Activated naive CD8-positive, alpha-beta T cell treated with anti-CD3 and anti-CD28 coated beads, Interleukin-2, amount 50 U/mL, for 24 hours (primary cell): Measurements from ENCODE around the gene CCDC80.

ENCODE experiments used
- ATAC-seq: fragments of 150-1000 bp; cut with Tn5 transposase; one replicate; pipeline ENCODE4 v1.10.0; 2021
- DNase-seq: peaks from one replicate; pipeline ENCODE4 v3.0.0; 2021
- H3K27ac Mint-ChIP-seq: one replicate; pipeline ENCODE4 v1.8.0; 2021; ENCODE audit warnings: mild to moderate bottlenecking, mixed read lengths
- H3K27me3 Mint-ChIP-seq: one replicate; pipeline ENCODE4 v1.8.0; 2021; ENCODE audit warnings: mixed read lengths
- H3K36me3 Mint-ChIP-seq: one replicate; pipeline ENCODE4 v1.8.0; 2021; ENCODE audit warnings: low read depth, mixed read lengths
- H3K4me1 Mint-ChIP-seq: one replicate; pipeline ENCODE4 v1.8.0; 2021; ENCODE audit warnings: mixed read lengths
- H3K4me3 Mint-ChIP-seq: one replicate; pipeline ENCODE4 v1.8.0; 2021; ENCODE audit warnings: mild to moderate bottlenecking, moderate library complexity, mixed read lengths
- H3K9me3 Mint-ChIP-seq: one replicate; pipeline ENCODE4 v1.8.0; 2021; ENCODE audit warnings: mixed read lengths

Gene CCDC80

DNA sequence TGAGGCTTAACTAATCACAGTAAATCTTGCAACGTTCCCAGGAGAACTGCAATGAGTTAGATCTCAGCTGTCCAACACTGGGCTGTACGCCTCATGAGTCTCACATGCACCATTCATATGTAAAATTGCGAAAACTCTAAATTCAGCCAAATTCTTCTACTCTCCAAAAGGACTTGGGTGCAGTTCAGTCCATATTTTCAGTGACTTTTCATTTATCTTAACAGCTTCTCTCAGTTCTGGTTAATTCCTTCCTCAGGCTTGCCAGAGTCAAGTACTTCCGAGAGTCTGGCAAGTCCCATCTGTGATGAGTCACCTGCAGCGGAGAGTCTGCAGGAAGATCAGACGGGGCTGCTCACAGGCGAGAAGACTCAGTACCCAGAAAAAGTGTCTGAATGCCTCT is 11.5 kb downstream of the CCDC80 start:
- no peak for DNase-seq
- Mint-ChIP-seq H3K4me3 (no peak overlapping the region), H3K27me3 (no peaks in the 10 kb centered on the region), H3K4me1 (no peaks in the 10 kb centered on the region), H3K27ac (no peak overlapping the region), H3K9me3 (no peaks in the 10 kb centered on the region), H3K36me3 (no peaks in the 10 kb centered on the region)
- peak; percentile 59 for ATAC-seq

DNA sequence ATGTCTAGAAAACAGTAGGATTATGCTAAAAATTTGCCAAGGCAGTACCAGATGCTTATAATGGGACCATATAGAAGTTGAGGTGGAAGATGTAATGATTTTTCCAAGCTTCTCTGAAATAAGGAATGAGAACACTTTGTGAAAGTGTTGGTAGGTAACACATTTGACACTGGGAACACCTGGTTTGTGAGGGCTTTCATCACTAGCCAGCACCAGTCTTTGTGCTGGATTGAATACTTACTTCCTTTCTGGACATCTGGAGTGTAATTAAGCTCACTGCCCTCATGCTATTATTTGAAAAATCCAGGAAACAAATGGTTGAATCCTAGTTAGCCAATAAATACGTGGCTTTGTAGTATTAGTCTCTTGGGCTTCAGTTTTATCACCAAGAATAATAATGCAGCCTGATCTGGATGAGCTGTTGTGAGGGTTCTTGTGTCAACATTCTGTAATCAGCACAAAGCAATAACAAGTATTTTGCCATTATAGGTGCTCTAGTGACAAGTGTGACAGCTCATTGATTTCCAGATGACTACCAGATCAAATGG is 12.9 kb downstream of the CCDC80 start:
- Mint-ChIP-seq H3K4me3 (no peak overlapping the region), H3K27me3 (peaks cover 4% of the 10 kb centered on the region), H3K4me1 (no peaks in the 10 kb centered on the region), H3K27ac (no peak overlapping the region), H3K36me3 (no peaks in the 10 kb centered on the region), H3K9me3 (no peaks in the 10 kb centered on the region)
- no peak for ATAC-seq
- no peak for DNase-seq

DNA sequence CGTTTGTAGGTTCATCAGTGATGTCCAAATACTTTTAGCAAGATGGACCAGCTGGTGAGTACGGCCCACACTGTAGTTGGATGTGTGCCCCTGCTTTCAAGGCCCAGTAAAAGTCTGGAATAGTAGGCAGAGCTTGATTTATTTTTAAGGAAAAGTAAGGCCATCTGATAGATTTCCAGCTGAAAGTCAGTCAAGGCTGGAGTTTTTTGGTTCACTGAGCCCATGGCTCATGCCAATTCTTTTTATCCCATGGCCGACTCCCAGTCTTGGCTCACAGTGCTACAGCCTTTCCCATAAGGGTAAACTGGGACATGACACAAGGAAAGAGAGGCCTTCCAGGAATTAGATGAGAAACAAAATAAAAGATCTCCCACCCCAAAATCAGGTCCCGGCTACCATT is 13.5 kb downstream of the CCDC80 start:
- H3K27me3 Mint-ChIP-seq = peaks cover 6% of the 10 kb centered on the region
- ATAC-seq = no peak
- no peaks in the 10 kb centered on the region for H3K9me3 Mint-ChIP-seq
- no peak for DNase-seq
- H3K4me1 Mint-ChIP-seq = no peaks in the 10 kb centered on the region
- H3K36me3 Mint-ChIP-seq = no peaks in the 10 kb centered on the region
- no peak overlapping the region for H3K4me3 Mint-ChIP-seq
- H3K27ac Mint-ChIP-seq = no peak overlapping the region

DNA sequence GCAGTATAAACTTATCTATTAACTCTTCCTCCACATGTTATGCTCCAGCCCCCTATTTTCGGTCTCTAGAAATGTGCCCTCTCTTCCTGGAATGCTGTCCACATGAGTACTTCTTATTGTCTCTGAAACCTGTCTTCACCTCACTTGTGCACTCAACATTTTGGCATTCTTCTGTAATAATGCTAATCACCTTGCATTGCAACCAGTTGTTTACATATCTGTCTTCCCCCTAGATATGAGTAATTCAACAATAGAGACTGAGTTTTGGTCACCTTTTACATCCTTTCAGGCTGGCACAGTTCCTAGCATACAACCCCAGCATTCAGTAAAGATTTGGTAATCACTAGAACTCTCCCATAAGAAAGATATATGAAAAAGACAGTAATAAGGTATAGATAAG is 17.2 kb downstream of the CCDC80 start:
- peaks cover 8% of the 10 kb centered on the region for H3K27me3 Mint-ChIP-seq
- ATAC-seq (no peak), DNase-seq (no peak)
- H3K36me3 Mint-ChIP-seq = no peaks in the 10 kb centered on the region
- H3K4me3 Mint-ChIP-seq = no peak overlapping the region
- no peaks in the 10 kb centered on the region for H3K9me3 Mint-ChIP-seq
- H3K4me1 Mint-ChIP-seq = no peaks in the 10 kb centered on the region
- H3K27ac Mint-ChIP-seq = no peak overlapping the region

DNA sequence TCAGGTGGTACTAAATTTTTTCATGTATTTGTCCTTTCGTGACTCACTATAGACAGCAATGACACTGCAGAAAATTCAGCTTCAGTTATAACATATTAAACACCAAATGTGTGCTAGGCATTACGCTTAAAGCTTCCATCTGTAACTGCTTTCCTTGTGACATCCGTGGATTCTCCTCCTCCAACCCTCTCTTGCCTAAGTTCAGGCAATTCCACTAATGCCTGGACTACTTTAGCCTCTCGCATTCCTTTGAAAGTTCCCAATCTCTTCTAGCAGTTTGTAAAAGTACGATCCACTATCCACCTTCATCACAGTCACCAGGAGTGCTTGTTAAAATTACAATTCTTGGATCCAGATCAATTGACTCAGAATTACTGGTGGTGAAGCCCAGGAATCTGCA is 17.7 kb downstream of the CCDC80 start:
- Mint-ChIP-seq H3K27me3 (peaks cover 8% of the 10 kb centered on the region), H3K27ac (no peak overlapping the region), H3K9me3 (no peaks in the 10 kb centered on the region), H3K4me1 (no peaks in the 10 kb centered on the region), H3K36me3 (no peaks in the 10 kb centered on the region), H3K4me3 (no peak overlapping the region)
- no peak for ATAC-seq
- no peak for DNase-seq

DNA sequence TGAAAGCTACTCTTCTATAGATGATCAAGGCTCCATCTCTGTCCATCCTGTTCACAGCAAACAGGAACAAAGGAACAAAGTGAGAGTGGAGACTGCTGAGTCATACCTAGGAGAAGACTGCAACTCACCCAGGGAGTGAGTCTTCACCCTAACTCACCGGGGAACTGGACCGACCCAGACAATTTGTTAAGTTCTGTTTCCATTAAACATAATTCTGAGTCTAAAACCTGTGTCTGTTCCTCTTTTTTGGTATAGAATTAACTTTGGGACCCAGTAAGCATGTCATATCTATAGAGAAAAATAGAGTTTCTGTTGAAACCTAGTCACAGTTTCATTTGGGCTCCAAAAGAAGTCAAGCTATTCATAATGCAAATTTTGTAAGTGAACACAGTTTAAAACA is 21.6 kb downstream of the CCDC80 start:
- Mint-ChIP-seq H3K27me3 (peaks cover 8% of the 10 kb centered on the region), H3K27ac (no peak overlapping the region), H3K4me1 (no peaks in the 10 kb centered on the region), H3K36me3 (no peaks in the 10 kb centered on the region), H3K9me3 (no peaks in the 10 kb centered on the region), H3K4me3 (no peak overlapping the region)
- ATAC-seq (no peak), DNase-seq (no peak)

DNA sequence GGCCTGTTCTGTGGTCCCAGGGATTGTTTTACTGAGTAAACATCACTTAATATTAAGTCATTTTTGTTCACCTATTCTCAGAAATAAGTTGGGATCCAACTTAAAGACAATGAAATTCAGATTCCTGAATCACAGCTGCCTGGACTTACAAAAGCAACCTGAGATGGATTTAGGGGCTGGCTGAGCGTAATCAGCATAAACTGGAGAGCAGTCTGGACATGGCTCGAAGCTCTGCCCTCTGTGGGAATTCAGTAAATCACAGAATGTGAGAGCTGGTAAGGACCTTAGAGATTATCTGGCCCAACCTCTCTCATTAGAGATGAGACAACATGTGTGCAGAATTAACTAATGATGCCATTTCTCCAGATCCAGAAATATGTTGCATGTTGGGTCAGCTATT is 23.7 kb downstream of the CCDC80 start:
- Mint-ChIP-seq H3K36me3 (no peaks in the 10 kb centered on the region), H3K4me1 (no peaks in the 10 kb centered on the region), H3K9me3 (no peaks in the 10 kb centered on the region), H3K27ac (no peak overlapping the region), H3K4me3 (no peak overlapping the region), H3K27me3 (peaks cover 2% of the 10 kb centered on the region)
- DNase-seq (no peak), ATAC-seq (no peak)

DNA sequence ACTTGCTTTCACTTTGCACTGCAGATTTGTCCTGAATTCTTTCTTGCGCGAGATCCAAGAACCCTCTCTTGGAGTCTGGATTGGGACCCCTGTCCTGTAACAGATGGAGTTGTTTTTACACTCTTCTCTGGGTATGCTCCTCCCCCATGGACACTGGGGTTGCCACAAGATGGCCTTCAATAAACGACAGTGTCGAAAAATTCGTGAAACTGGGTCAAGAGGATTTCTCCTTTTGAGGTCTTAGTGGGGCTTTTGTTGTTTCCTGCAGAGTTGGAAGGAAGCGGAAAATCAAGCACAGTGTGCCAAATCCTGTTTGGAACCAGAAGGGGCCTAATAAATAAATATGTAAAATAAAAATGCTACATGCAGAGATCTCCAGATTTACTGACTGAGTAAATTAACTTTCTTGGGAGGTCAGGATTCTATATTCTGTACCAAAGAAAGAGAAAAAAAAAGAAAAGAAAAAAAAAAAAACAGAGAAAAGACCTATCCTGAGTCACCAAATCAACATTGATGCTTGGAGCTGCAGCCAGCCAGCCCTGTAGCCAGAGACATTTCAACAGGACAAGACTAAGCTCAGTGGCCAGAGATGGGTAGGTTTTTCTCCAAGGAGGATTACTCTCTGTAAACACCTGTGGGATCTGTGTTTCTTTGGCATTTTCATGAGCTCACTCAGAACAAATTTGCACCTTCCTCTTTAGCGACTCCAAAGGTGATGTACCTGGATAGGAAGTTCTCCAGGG is 24.8 kb downstream of the CCDC80 start:
- H3K4me1 Mint-ChIP-seq = no peaks in the 10 kb centered on the region
- H3K9me3 Mint-ChIP-seq = no peaks in the 10 kb centered on the region
- no peaks in the 10 kb centered on the region for H3K36me3 Mint-ChIP-seq
- DNase-seq (no peak), ATAC-seq (no peak)
- H3K27ac Mint-ChIP-seq = no peak overlapping the region
- no peak overlapping the region for H3K4me3 Mint-ChIP-seq
- H3K27me3 Mint-ChIP-seq = peaks cover 2% of the 10 kb centered on the region

DNA sequence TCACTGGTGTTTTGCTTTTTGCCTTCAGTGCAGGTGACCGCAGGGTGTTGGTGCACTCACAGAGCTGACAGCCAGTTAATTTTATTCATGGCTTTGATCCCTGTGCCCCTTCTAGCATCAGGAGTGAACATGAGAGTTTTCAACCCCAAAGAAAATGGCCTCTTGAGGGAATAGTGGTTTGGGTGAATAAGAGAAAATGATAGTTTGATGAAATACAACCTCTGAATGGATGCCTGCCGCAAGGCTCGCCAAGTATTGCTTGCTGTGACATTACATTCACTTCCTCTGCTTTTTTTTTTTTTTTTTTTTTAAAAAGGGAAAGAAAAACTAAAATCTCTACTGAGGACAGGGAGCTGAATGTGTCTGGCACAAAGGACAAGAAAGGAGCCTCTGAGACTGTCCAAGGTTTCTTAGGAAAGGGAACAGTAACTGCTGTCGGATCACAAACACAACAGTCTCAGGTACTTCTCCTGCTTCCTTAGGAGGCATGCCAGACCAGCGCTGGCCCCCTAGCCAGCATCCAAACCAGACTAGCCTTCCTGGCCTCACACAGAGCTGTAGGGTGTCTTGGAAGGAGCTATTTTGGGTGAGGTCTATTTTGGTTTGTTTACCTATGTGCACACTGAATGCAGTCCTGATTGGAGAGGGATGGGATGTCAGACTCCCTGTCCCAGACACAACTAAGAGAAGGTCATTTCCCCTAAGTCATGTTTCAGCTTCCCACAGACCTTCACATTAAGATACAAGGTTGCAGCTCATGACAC is 29.0 kb downstream of the CCDC80 start:
- Mint-ChIP-seq H3K36me3 (no peaks in the 10 kb centered on the region), H3K27ac (no peak overlapping the region), H3K4me3 (no peak overlapping the region), H3K9me3 (no peaks in the 10 kb centered on the region), H3K4me1 (no peaks in the 10 kb centered on the region), H3K27me3 (no peaks in the 10 kb centered on the region)
- DNase-seq = no peak
- ATAC-seq = no peak

DNA sequence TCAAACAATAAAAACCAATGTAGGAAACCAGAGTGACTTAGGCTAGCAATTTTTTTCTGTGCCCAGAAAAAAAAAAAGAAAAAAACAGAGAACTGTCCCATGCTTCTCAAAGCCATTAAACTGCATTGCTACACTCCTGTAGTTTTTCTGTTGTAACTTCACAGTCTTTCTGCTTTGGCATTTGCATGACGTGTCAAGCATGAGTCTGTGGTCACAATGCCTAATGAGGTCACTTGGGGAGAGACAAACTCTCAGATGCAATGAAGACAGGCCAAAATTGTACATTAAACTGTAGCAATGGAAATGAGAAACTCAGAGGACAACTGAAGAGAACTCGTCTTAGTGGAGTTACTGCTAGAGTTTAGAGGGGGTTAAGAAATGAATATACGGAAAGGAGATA is 30.8 kb downstream of the CCDC80 start:
- H3K27ac Mint-ChIP-seq = no peak overlapping the region
- H3K4me1 Mint-ChIP-seq = peaks cover 1% of the 10 kb centered on the region
- H3K4me3 Mint-ChIP-seq = no peak overlapping the region
- DNase-seq (no peak), ATAC-seq (no peak)
- no peaks in the 10 kb centered on the region for H3K9me3 Mint-ChIP-seq
- H3K27me3 Mint-ChIP-seq = no peaks in the 10 kb centered on the region
- H3K36me3 Mint-ChIP-seq = no peaks in the 10 kb centered on the region

DNA sequence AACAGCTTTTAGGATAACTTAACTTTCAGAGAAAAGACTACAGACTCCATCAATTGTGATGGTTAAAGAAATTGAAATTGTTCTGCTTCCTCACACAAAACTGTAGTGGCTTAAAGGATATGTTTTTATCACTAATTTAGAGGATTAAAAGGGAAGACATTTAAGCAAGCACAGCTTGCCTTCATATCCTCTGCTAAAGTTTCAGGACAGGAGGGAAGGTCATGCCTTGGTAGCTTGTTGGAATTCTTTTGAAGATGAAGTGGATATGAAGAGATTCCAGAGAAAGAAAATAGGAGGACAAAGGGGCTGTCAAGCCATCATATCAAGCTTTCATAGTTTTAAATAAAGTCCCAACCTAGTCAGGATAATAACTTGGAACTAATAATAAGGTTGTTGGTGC is 33.1 kb downstream of the CCDC80 start:
- Mint-ChIP-seq H3K9me3 (no peaks in the 10 kb centered on the region), H3K27ac (no peak overlapping the region), H3K36me3 (no peaks in the 10 kb centered on the region), H3K4me1 (peaks cover 6% of the 10 kb centered on the region), H3K27me3 (no peaks in the 10 kb centered on the region), H3K4me3 (no peak overlapping the region)
- no peak for ATAC-seq
- no peak for DNase-seq

DNA sequence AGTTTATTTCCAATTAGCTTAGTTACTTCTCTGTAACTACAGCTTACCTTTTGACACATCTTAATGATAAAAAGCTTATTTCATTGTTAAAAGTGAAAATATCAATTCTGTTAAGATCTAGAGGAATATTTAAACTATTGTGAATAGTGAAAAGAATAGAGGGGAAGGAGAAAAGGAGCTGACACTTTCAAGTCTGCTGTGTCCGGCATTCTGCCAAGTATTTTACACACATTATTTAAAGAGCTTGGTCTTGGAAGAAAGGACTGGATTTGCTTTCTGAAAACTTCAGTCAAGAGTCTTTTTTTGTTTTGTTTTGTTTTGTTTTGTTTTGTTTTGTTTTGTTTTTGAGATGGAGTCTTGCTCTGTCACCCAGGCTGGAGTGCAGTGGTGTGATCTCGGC is 34.8 kb downstream of the CCDC80 start:
- Mint-ChIP-seq H3K27me3 (no peaks in the 10 kb centered on the region), H3K4me1 (peaks cover 16% of the 10 kb centered on the region), H3K4me3 (no peak overlapping the region), H3K27ac (no peak overlapping the region), H3K36me3 (no peaks in the 10 kb centered on the region), H3K9me3 (no peaks in the 10 kb centered on the region)
- ATAC-seq (no peak), DNase-seq (no peak)

DNA sequence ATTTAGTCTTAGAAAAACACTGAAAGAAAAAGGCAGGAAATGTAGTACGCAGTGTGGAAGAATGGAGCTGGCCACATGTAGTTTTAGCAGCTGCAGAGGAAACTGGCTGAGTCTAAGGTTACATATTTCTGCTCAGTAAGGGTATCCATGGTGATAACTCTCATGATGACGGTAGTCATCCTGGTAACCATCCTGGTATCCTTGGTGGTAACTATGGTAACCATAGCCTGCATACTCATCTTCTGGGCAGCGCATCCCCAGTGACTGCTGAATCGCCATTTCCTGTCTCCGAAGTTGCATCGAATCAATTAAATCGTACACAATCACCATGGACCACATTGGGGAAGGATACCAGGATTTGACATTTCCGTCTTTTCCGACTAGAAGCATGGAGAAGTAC is 35.7 kb downstream of the CCDC80 start:
- peak; percentile 66 for ATAC-seq
- DNase-seq = no peak
- H3K27ac Mint-ChIP-seq = no peak overlapping the region
- peaks cover 16% of the 10 kb centered on the region for H3K4me1 Mint-ChIP-seq
- no peaks in the 10 kb centered on the region for H3K9me3 Mint-ChIP-seq
- H3K36me3 Mint-ChIP-seq = no peaks in the 10 kb centered on the region
- no peaks in the 10 kb centered on the region for H3K27me3 Mint-ChIP-seq
- H3K4me3 Mint-ChIP-seq = no peak overlapping the region

DNA sequence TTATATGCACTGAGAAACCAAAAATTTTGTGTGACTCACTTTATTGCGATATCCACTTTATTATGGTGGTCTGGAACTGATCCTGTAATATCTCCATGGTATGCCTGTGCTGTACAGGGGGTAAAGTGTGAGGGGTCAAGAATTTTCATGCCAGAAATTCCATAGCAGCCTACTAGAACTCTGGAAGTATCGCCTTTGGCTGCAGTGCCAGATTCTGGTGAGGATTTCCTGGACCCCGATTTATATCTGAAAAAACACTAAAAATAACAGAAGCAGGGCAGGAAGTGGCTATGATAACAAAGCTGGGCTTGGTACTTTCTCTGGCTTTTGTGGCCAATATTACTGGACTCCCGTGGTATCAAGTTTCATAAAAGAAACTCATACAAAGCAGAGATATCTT is 36.4 kb downstream of the CCDC80 start:
- Mint-ChIP-seq H3K27me3 (no peaks in the 10 kb centered on the region), H3K36me3 (no peaks in the 10 kb centered on the region), H3K4me3 (no peak overlapping the region), H3K27ac (no peak overlapping the region), H3K4me1 (peaks cover 16% of the 10 kb centered on the region), H3K9me3 (no peaks in the 10 kb centered on the region)
- DNase-seq (no peak), ATAC-seq (no peak)

DNA sequence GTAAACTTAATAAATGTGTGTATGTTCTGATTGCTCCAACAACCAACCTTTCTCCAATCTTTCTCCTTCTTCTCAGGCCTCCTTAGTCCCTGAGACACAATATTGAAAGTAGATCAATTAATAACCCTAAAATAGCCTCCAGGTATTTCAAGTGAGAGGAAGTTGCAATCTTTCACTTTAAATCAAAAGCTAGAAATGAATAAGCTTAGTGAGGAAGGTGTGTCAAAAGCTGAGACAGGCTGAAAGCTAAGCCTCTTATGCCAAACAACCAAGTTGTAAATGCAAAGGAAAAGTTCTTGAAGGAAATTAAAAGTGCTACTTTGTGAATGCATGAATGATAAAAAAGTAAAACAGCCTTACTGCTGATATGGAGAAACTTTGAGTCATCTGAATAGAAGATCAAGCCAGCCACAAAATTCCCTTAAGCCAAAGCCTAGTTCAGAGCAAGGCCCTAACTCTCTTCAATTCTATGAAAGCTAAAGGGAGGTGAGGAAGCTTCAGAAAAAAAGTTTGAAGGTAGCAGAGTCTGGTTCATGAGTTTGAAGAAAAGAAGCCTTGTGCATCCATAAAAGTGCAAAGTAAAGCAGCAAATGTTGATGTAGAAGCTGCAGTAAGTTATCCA is 38.6 kb downstream of the CCDC80 start:
- Mint-ChIP-seq H3K4me3 (no peak overlapping the region), H3K4me1 (peaks cover 16% of the 10 kb centered on the region), H3K27me3 (no peaks in the 10 kb centered on the region), H3K36me3 (no peaks in the 10 kb centered on the region), H3K27ac (no peak overlapping the region), H3K9me3 (no peaks in the 10 kb centered on the region)
- ATAC-seq = no peak
- no peak for DNase-seq
